GM06990 (cell line): ENCODE data around the gene PDS5B.

Source experiments
- DNase-seq: peaks from one replicate; pipeline ENCODE4 v3.0.0-alpha.2; 2011; ENCODE audit not compliant: insufficient read length; ENCODE audit errors: extremely low read depth
- H3K27me3 ChIP-seq: replicated peaks from 2 replicates; pipeline ENCODE4 v1.6.0; 2011; ENCODE audit warnings: low read length; ENCODE audit not compliant: control insufficient read depth, insufficient read depth
- H3K36me3 ChIP-seq: 2 replicates; pipeline ENCODE4 v1.5.1; 2011; ENCODE audit warnings: low read length; ENCODE audit not compliant: control insufficient read depth, insufficient read depth
- H3K4me3 ChIP-seq: replicated peaks from 2 replicates; pipeline ENCODE4 v1.5.1; 2011; ENCODE audit warnings: low read depth, mild to moderate bottlenecking, control low read depth, low read length
- TF ChIP-seq, protein P1 (sequence below): IDR thresholded peaks from 2 replicates; pipeline ENCODE4 v1.5.1; 2011; ENCODE audit warnings: low read length, control low read depth, mild to moderate bottlenecking, inconsistent platforms; ENCODE audit not compliant: insufficient read depth, poor library complexity, severe bottlenecking

PDS5B gene

GRCh38 chr13:32610538-32610937 is 24.3 kb downstream of the PDS5B start:
- Histone ChIP-seq H3K4me3 (no peak overlapping the region), H3K36me3 (no peaks in the 10 kb centered on the region), H3K27me3 (no peaks in the 10 kb centered on the region)
- no peak for DNase-seq
- TF ChIP-seq, protein P1, sequence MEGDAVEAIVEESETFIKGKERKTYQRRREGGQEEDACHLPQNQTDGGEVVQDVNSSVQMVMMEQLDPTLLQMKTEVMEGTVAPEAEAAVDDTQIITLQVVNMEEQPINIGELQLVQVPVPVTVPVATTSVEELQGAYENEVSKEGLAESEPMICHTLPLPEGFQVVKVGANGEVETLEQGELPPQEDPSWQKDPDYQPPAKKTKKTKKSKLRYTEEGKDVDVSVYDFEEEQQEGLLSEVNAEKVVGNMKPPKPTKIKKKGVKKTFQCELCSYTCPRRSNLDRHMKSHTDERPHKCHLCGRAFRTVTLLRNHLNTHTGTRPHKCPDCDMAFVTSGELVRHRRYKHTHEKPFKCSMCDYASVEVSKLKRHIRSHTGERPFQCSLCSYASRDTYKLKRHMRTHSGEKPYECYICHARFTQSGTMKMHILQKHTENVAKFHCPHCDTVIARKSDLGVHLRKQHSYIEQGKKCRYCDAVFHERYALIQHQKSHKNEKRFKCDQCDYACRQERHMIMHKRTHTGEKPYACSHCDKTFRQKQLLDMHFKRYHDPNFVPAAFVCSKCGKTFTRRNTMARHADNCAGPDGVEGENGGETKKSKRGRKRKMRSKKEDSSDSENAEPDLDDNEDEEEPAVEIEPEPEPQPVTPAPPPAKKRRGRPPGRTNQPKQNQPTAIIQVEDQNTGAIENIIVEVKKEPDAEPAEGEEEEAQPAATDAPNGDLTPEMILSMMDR: no peak

- DNase-seq: no peak
- H3K4me3 ChIP-seq: no peak overlapping the region
- no peaks in the 10 kb centered on the region for H3K27me3 ChIP-seq
- no peaks in the 10 kb centered on the region for H3K36me3 ChIP-seq
- TF ChIP-seq, protein P1: no peak
These were observed 24.7 kb downstream of the PDS5B start for GRCh38 chr13:32610977-32611376.

- no peak for DNase-seq
- Histone ChIP-seq H3K4me3 (no peak overlapping the region), H3K36me3 (no peaks in the 10 kb centered on the region), H3K27me3 (no peaks in the 10 kb centered on the region)
- TF ChIP-seq, protein P1: no peak
These were observed 30.7 kb downstream of the PDS5B start for GRCh38 chr13:32616883-32617511.

- no peaks in the 10 kb centered on the region for H3K36me3 ChIP-seq
- DNase-seq: no peak
- no peak overlapping the region for H3K4me3 ChIP-seq
- H3K27me3 ChIP-seq: no peaks in the 10 kb centered on the region
- TF ChIP-seq, protein P1: no peak
These were observed 36.6 kb downstream of the PDS5B start for GRCh38 chr13:32622827-32623226.

DNA sequence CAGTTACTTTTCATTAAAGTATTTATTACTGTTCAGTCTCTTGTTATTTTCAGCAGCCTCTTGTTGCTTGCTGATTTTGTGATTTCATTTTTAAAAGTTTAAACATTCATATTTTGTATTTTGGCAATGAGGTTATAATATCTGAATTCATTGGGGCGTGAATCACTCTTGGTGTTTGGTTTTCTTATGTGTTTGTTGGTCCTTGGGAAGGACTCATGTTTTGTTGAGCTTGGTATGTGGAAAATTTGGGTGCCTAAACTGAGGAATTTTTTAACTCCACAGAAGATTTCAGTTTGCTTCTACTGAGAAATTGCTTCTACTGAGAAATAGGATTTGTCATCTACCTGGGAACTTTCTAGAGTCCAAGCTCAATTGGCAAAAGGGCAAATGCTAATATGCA is 38.2 kb downstream of the PDS5B start:
- TF ChIP-seq, protein P1: no peak
- no peak for DNase-seq
- no peaks in the 10 kb centered on the region for H3K36me3 ChIP-seq
- no peak overlapping the region for H3K4me3 ChIP-seq
- H3K27me3 ChIP-seq: no peaks in the 10 kb centered on the region

DNA sequence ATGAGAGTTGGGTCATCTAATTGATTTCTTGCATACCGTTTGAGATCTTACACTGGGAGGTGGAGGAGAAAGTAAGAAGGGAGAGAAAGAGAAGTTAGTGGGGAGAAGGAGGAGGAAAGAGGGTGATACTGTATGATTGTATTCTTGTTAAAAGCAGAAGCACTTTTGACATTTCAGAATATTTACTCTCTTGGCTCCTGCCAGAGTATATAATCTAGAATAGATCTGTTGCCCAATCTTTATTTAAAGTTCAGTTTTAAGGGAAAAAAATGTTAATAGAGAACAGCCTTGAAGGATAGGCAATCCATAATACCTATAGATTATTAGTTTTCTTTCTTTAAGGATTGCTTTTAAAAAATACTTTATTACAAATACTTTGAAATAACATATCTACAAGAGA is 41.5 kb downstream of the PDS5B start:
- no peaks in the 10 kb centered on the region for H3K36me3 ChIP-seq
- H3K4me3 ChIP-seq: no peak overlapping the region
- no peaks in the 10 kb centered on the region for H3K27me3 ChIP-seq
- no peak for DNase-seq
- TF ChIP-seq, protein P1: no peak
